ENCODE results near the gene NCL. TPM values are rescaled to one million over a fixed set of nuclear protein-coding genes. Genes with fewer than 3 reads are reported as not detected.
"Not testable (repeated sequence)": the region's sequence is repeated elsewhere in the genome, so short reads cannot be mapped to it uniquely, and the experiment has no call there.

The NCL gene
- total RNA-seq, 5 donors from 2014 or later (not counting 1 experiment from before 2014, with no cell fraction given): 358 to 468 (median 397) TPM

GRCh38 chr2:231405601-231406367 lies 58.5 kb downstream of the NCL start:
- H3K9me3 Mint-ChIP-seq; H3K27ac Mint-ChIP-seq; H3K4me1 ChIP-seq (ENCODE audit: control insufficient read depth in 1 of 2, extremely low read depth in 1 of 2, insufficient read depth in 2 of 2, low read length in 2 of 2); H3K36me3 Mint-ChIP-seq; H3K4me3 ChIP-seq (ENCODE audit: control insufficient read depth in 1 of 2, extremely low read depth in 1 of 2, low read length in 1 of 2); H3K36me3 ChIP-seq (ENCODE audit: control insufficient read depth in 2 of 2, extremely low read depth in 1 of 2, insufficient read depth in 1 of 2, low read length in 1 of 2); H3K9me3 ChIP-seq; H3K27ac ChIP-seq (ENCODE audit: low read length): not testable (repeated sequence)
- Mint-ChIP-seq H3K27me3 (peaks cover 16 to 17% of the 10 kb centered on the region in 2 donors), H3K4me1 (peaks cover 16 to 20% (median 19%) of the 10 kb centered on the region in 3 donors), H3K4me3 (peak overlapping the region in 2 of 3 donors; percentile 13 to 15)
- WGBS (ENCODE audit: insufficient coverage): 11% methylated on average over 7 of the region's 16 CpGs
- DNase-seq (peak in 6 of 35 experiments; percentile 12 to 54 (median 20)), ATAC-seq (replicated peaks in 1 of 4) (peak in 2 of 4 experiments; percentile 40 to 48)
- CTCF ChIA-PET: interaction anchor here in 1 of 2 donors (0.7 to 1.3 kb wide), 2 partner anchors 14 to 21 kb away, joined by 3 to 4 read pairs; no protein-coding TSS in a partner anchor
- POLR2A ChIA-PET: interaction anchor here in 1 of 2 donors (0.6 kb wide), 1 partner anchor 337 kb away, joined by 3 read pairs; no protein-coding TSS in a partner anchor
- peaks cover 0 to 17% of the 10 kb centered on the region in 2 experiments for H3K27me3 ChIP-seq (replicated peaks in 1 of 2; ENCODE audit: control insufficient read depth in 2 of 2, extremely low read depth in 1 of 2, insufficient read depth in 2 of 2, low read length in 1 of 2)

GRCh38 chr2:231404183-231404578 lies 60.1 kb downstream of the NCL start:
- 92% methylated on average over 13 of the region's 16 CpGs for WGBS (ENCODE audit: insufficient coverage)
- H3K9me3 ChIP-seq; H3K9me3 Mint-ChIP-seq; CTCF ChIA-PET; H3K27me3 ChIP-seq (replicated peaks in 1 of 2; ENCODE audit: control insufficient read depth in 2 of 2, extremely low read depth in 1 of 2, insufficient read depth in 2 of 2, low read length in 1 of 2); H3K4me1 ChIP-seq (ENCODE audit: control insufficient read depth in 1 of 2, extremely low read depth in 1 of 2, insufficient read depth in 2 of 2, low read length in 2 of 2); H3K4me3 ChIP-seq (ENCODE audit: control insufficient read depth in 1 of 2, extremely low read depth in 1 of 2, low read length in 1 of 2); H3K27ac Mint-ChIP-seq; H3K36me3 Mint-ChIP-seq; H3K4me3 Mint-ChIP-seq; H3K36me3 ChIP-seq (ENCODE audit: control insufficient read depth in 2 of 2, extremely low read depth in 1 of 2, insufficient read depth in 1 of 2, low read length in 1 of 2); DNase-seq; POLR2A ChIA-PET; H3K27ac ChIP-seq (ENCODE audit: low read length); ATAC-seq (replicated peaks in 1 of 4): not testable (repeated sequence)
- peaks cover 16 to 20% (median 19%) of the 10 kb centered on the region in 3 donors for H3K4me1 Mint-ChIP-seq
- H3K27me3 Mint-ChIP-seq: peaks cover 8 to 11% of the 10 kb centered on the region in 2 donors

Other genes with a start within 250 kb of the NCL start
- 1 to 10 TPM in 1 of 5 donors, under 1 TPM in 4; 0.30 to 2.0 (median 0.68) TPM for gene B3GNT7, start 68.8 kb downstream of the NCL start, total RNA-seq
- gene NMUR1, start 66.0 kb upstream of the NCL start, total RNA-seq: 1 to 10 TPM in 2 of 5 donors, under 1 TPM in 3; 0.62 to 3.0 (median 0.70) TPM
- gene TEX44, start 128.4 kb upstream of the NCL start, total RNA-seq: not detected
- gene PTMA, start 244.0 kb upstream of the NCL start, total RNA-seq: 1,000 to 10,000 TPM; 1,067 to 1,378 (median 1,149) TPM